Right kidney (tissue), 1 donor: ENCODE results near the gene GALNT15.

Source experiments
- DNase-seq: peaks from one replicate; pipeline ENCODE4 v3.0.0-alpha.2; 2016

GALNT15 gene

GRCh38 chr3:16150285-16150684, 24.2 kb upstream of the GALNT15 start:
- no peak for DNase-seq

DNA sequence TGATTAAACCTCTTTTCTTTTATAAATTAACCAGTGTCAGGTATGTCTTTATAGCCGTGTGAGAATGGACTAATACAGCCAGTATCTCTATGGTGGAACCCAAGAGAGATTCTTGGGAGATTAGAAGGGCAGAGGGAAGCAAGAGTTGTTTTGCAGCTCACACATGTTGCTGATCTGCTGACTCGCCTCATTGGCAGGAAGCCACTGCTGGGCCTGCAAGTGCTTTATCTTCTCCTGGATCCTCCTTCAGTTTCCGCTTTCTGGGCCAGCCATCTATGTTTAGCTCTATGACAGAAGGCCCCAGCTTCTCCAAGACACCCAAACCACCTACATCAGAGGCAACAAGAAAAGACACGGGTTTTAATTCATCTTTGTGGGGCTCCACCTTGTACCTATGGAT, 23.4 kb upstream of the GALNT15 start:
- DNase-seq, result no peak

GRCh38 chr3:16168211-16168610, 6.3 kb upstream of the GALNT15 start:
- DNase-seq, result no peak

DNA sequence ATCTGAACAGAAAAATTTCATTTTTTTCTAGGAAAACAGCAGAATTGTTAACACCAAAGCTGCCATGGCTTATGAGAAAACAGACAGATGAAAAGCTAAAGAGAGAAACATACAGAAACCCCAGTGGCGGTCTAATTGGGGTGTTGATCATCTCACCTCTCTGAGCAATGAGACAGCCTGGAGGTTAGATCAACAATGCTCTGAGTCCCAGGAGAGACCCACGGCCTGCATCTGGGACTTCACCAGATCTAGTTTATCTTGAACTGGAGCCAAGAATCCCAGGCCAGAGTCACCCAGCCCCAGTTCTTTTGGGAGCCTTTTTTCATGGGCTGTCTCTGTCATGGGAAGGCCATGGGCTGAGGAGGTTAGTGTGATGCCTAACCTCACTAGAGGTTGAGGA, 3.5 kb upstream of the GALNT15 start:
- DNase-seq, result no peak

DNA sequence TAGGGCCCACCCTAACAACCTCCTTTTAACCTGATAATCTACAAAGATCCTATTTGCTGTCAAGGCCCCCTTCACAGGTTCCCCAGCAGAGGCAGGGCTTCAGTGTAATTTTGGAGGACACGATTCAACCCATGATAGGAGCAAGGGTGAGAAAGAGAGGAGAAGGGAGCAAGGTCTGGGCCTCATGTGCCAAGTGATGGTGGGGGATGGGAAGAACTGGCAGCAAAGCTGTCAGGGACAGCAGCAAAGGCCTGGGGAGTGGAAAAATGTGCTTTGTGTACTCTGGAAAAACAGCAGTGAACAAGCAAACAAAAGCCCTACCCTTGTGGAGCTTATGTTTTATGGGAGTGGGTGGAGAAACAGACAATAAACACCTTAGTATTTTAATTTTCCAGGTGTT, 2.7 kb upstream of the GALNT15 start:
- no peak for DNase-seq

DNA sequence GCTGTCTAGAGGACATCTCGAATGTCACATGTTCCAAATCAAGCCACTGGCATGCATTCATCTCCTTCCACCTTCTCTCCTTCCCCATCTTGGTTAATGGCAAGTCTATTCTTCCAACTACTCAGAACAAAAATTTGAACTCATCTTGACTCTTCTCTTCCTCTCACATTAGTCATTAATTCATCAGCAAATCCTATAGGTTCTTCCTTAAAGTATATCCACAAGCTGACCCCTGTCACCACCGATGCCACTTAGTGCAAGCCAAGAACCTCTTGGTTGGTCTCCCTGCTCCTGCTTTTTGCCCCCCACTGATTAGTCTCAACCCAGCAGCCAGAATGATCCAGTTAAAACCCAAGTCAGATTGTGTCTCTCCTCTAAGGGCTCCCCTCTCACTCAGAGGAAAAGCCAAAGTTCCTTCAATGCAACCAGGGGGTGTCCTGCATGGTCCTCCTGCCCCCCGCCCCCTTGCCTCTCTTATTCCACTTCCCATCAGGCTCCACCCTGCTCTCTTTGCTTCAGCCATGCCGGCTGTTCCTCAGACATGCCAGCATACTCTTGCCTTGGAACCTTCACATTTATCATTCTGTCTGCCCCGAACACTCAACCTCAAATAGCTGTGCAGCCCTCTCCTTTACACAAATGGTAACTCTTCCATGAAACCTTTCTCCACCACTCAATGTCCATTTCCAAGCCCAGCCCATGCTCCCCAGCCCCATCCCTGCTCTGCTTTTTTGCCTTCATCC, 1.0 kb upstream of the GALNT15 start:
- DNase-seq, result no peak

DNA sequence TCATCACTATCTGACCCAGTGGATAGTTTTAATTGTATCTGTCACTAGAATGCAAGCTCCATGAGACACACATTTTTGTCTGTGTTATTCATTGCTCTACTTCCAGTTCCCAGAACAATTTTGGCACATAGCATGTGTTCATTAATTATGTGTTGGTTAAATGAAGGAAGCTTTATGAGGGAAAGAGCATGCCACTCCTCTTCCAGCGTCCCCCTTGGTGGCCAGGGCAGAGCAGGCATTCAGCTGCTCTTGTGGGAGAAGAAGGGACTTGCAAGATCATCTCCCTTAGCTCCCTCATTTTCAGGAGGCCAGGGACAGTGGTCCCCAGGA, 489 bp upstream of the GALNT15 start:
- DNase-seq, result no peak

DNA sequence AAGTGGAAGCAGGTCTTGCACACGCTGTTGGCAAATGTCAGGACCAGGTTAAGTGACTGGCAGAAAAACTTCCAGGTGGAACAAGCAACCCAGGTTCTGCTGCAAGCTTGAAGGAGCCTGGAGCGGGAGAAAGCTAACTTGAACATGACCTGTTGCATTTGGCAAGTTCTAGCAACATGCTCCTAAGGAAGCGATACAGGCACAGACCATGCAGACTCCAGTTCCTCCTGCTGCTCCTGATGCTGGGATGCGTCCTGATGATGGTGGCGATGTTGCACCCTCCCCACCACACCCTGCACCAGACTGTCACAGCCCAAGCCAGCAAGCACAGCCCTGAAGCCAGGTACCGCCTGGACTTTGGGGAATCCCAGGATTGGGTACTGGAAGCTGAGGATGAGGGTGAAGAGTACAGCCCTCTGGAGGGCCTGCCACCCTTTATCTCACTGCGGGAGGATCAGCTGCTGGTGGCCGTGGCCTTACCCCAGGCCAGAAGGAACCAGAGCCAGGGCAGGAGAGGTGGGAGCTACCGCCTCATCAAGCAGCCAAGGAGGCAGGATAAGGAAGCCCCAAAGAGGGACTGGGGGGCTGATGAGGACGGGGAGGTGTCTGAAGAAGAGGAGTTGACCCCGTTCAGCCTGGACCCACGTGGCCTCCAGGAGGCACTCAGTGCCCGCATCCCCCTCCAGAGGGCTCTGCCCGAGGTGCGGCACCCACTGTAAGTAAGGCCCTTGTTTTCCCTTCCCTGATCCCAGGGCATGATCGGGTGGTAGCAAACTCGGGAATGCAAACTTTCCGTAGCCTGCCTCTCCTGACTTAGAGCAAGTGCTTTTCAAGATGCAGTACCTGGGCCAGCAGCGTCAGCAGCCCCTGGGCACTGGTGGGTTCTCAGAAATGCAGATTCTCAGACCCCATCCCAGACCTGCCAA, 759 bp downstream of the GALNT15 start:
- no peak for DNase-seq

DNA sequence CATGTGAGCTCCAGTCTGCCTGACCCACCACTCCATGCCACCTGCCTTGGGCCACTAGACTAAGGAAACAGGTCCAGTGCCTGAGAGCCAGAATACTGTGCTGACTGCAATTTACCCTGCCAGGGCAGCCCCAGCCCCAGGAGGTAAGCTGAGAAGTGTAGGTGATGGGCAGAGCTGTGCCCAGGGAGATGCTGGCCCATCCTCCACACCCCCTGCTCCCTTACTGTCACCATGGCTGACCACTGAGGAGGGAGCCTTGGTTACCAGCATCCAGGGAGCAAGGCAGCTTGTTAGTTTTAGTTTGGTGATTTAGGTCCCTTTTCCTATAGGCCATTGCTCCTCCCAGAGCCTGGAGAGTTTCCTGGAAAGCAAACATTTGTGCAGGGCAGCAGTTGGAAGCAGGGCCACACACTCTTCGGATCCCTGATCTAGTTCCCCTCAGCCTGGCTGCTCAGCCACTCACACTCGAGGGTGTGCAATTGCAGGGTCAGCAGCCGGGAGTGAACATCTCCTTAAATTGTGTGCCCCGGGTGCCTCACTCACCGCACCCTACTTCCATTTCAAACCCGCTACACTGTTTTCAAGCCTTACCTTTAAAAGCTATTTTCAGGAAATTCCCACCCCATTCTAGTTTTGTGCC, 2.0 kb downstream of the GALNT15 start:
- DNase-seq, result no peak

GRCh38 chr3:16177382-16177781, 2.9 kb downstream of the GALNT15 start:
- no peak for DNase-seq

- DNase-seq, result peak; percentile 63
Observed at GRCh38 chr3:16177962-16178627, 3.6 kb downstream of the GALNT15 start.

- DNase-seq, result no peak
Observed at GRCh38 chr3:16178628-16178988, 4.1 kb downstream of the GALNT15 start.

DNA sequence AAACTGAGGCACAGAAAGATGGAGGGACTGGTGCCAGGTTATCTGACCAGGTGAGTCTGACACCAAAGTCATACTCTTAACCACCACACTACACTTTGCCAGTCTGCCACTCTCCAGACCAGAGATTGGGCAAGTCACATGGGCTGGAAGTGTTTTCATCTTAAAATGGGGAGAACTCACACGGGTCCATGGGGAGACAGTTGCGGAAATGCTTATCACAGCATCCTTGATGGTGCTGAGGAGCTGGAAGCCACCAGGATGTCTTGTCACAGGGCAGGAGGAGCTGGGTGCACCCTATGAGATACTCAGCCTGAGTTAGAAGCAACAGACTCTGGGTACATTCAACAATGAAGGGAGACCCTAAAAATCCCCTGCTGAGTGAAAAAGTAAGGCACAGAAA, 4.8 kb downstream of the GALNT15 start:
- no peak for DNase-seq

- DNase-seq, result no peak
Observed at GRCh38 chr3:16179771-16180736, 5.6 kb downstream of the GALNT15 start.

DNA sequence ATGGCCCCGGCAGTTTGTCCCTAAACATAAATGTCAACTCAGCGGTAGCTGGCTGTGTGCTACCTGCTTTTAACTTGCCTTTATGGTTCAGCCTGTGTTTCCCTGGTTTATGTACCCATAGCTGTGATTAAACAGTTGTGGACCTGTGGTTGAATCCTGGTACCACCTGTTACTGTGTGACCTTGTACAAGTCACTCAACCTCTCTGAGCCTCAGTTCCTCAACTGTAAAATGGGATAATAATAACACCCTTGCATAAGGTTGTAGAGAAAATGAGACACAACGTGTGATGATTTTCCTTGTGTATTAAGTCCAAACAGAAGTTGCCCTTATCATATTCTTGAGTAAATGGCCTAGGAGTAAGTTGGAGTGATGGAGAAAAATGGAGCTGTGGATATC, 6.3 kb downstream of the GALNT15 start:
- no peak for DNase-seq

- no peak for DNase-seq
Observed at GRCh38 chr3:16181361-16181760, 6.9 kb downstream of the GALNT15 start.

DNA sequence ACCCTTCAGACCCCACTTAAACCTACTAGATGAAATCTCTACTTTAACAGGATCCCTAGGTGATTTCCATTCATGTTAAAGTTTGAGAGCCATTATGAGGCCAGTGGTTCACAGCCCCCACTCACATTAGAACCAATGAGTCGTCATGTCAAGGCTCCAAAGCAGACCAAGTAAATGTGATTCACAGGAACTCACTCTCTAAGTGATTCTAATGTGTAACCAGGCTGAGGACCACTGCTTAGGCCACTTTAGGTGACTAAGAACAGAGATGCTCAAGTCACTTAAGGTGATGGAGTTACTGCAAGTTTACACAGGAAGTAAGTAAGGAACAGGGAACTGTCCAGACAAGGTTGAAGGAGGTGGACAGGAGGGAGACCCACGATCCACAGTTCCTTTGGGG, 7.7 kb downstream of the GALNT15 start:
- no peak for DNase-seq

GRCh38 chr3:16182612-16183011, 8.1 kb downstream of the GALNT15 start:
- no peak for DNase-seq

DNA sequence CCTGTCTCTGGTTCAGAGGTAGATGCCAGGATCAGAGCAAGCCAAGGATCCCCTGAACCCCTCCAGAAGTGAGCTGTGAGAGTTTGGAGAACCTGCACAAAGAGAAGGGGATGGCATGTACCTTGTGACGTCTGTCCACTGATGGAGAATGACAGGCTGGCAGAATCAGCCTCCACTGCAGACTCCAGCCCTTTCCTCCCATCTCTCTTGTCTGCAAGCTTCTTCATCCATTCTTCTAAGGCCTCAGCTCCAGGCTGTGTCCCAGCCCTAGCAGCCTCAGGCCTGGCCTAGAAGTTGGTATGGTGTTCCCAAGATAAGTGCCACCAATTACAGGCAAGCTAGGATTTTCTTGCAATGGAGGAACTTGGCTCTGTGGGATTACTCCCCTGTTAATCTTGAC, 8.6 kb downstream of the GALNT15 start:
- no peak for DNase-seq

GRCh38 chr3:16183601-16184270, 9.3 kb downstream of the GALNT15 start:
- no peak for DNase-seq

GRCh38 chr3:16186086-16186485, 11.6 kb downstream of the GALNT15 start:
- DNase-seq, result no peak
